NCI-H524 treated with DMSO at 0.1 percent for 48 hours (cell line): Measurements from ENCODE around the gene SLC2A6.

ENCODE experiments used
- DNase-seq: peaks from one replicate; lab custom pipeline; 2025; lab: John Stamatoyannopoulos, UW

Gene SLC2A6

DNA sequence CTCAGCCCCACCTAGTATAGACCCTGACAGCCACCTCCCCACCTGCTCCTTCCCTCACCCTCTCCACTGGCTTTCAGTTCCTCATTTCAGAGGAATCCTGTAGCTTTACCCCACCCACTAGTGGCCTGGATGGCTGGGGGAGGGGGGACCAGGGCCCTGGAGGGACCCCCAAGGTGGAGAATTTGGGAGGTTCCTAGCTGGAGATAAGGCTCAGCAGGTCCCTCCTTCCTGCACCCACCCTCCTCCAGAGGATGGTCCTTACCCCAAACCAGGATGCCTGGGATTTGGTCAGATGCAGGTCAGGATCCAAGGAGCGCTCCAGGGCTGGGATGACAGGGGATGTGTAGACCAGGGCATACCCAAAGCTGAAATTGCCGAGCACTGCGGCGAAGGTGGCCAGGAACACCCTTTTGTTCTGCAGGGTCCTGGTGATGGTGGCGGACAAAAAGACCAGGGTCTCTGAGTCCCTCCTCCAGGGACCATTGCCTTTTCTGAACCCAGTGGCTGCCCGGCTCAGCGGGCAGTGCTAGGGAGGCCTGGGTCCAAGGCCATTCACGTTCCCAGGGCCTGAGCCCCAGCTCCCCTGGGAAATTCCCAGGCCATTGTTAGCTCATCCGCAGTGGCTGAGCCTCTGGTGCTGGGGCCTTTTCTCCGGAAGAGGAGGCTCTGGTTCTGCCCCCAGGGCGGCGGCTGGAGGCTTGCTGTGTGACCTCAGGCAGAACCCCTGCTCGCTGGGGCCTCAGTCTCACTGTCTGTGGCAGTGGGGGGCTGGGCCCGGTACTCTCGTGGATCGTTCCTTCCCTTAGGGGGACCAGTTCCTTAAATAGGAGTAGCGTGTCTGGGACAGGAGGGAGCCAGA, 678 bp downstream of the SLC2A6 start:
- no peak for DNase-seq

DNA sequence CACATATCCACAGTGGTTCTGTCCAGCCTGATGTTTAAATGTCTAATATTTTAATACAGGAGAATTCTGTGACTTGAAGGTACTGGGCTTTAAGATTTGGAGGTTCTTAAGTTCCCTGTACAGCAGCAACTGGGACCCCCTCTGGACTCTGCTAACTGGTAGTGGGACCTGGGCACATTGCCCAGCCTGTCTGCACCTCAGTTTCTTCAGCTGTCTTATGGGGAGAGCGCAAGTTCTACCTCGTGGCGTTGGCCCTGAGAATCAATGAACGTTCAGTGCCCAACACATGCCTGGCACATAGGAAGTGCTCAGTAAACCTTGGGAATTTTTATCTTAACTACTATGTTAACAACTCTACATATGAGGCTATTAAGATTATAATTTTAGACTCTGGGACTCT, 1.4 kb downstream of the SLC2A6 start:
- DNase-seq = no peak

DNA sequence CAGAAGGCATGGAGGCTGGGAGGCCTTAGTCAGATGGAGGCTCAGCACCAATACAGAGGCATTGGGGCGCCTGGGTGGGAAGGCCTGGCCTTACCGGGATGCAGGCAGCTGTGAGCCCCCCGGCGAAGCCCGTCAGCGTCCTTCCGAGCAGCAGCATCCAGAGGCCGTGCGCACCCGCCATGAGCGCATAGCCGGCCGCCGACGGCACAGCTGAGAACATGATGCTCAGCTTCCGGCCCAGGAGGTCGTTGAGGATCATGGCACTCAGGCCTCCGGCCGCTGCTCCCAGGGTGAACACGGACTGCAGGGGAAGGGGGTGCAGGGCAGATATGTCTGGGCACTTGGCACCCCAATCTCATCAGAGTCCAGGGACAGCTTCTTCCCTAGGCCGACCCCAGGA, 2.0 kb downstream of the SLC2A6 start:
- DNase-seq = no peak

DNA sequence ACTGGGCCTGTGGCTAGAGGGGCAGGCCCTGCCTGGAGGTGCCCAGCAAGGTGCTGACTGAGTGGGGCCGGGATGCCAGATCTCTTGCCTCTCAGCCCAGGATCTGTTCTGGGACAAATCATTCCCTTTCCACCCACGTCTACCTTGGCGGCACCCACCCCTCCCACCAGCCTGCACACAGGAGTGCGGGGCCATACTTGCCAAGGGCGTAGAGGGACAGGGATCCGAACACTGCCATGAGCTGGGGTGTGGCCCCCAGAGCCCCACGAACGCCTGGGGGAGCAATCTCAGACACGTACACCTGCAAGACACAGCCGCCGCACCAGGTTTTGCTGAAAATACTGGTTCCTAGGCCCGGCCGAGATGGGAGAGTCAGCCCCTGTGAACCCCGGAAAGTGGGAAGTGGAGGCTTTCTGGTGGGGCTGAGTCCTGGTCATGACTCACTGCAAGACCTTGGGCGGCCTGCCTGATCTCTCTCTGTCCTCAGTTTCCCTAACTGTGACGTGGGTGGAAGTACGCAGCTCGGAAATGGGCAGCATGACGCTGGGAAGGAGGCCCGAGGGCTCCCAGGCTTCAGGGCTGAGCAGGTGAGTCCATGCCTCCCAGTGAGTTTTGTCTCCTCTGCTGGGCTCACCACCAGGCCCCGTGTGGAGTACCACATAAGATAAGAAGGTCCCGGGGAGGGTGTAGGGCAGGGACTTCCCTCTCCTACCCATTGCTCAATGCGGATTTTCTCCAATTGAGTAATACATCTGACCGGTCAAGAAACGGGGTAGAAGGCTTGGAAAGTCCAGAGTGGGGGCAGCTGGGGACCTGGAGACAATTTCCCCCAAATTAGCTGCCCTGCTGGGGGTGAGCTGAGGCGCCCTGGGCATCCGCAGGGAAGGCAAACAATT, 2.6 kb downstream of the SLC2A6 start:
- no peak for DNase-seq

DNA sequence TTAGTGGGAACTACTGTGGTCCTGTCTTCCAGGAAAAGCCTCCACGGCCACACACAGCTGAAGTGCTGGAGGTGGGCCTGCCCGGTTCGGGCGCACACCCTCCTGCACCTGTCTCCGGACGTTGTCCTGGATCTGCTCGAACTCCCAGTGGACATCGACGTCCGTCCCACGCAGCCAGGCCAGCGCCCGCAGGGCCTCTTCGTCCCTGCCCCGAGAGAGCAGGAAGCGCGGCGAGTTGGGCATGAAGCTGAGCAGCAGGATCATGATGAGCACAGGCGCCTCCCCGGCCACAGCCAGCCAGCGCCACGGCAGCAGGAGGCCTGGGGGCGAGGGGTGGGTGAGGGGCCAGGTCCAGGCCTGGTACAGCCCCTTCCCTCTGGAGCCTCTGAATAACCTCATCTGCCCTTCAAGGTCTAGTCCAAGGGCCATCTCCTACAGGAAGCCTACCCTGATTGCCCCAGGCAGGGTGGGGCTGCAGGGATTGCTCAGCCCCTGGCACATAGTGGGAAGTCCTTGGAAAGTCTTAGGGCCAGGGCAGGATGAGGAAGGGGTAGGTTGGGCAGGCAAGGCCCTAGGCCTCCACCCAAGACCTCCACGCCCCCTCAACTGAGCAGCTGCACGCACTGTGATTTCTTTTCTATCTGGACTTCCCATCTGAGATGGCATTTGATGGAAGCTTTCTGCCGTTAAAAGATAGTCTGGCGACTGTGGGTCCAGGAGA, 3.4 kb downstream of the SLC2A6 start:
- DNase-seq = no peak

DNA sequence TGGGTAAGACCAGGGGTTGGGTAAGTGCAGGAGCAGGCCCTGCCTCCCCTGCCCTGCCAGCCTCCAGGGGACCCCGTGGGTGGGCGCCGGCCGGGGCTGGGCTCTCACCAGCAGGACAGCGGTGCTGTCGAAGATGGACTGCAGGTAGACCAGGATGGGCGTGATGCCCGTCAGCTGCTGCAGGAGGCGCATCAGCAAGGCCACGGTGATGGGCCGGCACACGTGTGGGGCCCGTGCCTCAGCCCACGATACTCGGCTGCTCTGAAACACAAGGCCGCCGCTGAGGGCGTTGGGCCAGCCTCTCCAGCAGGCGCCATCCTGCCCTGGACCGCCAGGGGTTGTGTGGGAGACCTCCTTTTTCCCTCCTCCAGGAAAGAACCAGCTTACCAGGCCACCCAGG, 4.0 kb downstream of the SLC2A6 start:
- no peak for DNase-seq

DNA sequence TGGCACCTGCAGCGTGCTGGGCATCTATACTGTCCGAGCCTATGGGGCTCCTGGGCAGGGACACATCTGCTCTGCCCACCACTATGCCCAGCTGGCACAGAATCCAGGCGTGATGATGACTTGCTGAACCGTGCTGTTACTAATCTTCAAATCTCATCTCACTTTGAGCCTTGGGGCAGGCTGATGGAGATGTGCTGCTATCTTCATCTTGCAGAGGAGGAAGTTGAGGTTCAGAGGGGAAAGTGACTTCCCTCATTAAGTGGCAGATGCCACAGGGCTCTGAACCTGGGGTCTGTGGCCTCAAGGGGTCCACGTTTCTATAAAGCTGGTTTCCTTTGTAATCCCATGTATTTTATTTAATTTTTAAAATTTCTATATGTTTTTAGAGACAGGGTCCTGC, 4.7 kb downstream of the SLC2A6 start:
- DNase-seq = no peak

DNA sequence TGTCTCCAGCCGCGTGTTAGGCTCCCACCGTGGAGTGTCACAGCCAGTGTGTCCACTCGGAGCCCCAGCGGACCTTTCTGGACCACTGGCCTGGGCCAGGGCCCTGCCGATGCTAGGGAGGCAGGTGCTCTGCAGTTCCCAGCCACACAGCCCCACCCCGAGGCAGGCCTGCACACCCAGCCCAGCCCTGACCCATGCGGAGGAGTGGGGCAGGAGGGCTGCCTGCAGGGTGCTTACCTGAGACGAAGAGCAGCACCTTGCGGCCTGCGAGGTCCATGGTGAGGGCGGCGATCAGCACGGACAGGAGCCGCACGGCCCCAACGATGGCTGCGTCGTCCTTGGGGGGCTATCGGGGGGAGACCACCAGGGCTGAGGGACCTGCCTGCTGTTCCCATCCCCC, 5.2 kb downstream of the SLC2A6 start:
- DNase-seq = no peak

DNA sequence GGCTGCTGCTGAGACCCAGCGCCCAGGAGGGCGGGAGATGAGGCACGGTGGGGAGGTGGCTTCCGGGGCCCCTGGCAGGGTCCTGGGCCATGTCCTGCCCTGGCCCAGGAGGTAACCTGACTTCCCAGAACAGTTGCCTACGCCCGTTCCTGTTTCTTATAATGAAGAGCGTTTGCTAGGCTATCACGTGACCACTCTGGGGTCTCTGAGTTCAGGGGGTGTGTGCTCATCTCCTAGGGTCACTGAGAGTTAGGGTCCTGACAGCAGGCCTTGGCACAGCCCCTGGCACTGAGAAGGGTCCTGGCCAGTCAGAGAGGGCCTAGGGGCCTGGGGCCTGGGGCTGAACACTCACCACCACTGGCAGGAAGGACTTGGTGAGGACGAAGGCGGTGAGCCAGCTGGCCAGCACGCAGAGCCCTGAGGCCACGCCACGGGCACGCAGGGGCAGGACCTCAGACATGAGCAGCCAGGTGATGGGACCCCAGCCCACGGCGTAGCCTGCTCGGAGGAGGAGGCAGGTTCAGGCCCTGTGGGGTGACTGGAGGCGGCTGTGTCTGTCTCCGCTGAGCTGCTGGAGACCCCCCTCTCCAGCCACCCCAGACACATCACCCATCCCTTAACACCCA, 6.0 kb downstream of the SLC2A6 start:
- DNase-seq = no peak

DNA sequence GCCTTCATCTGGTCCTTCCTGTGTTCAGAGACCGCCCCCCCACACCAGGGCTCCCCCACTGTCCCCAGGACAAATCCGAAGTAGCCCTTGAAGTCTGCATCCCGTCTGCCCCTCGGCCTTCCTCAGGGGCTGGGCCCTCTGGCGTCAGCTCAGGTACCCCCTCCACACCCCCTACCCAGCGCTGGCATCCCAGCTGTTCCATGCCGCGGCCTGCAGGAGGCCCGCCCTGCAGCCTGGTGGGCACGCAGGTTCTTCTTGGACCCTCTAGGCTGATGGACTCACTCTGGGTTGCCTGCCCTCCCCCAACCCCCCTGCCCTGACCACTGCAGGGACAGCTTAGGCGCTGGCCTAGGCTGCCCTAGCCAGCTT, 6.6 kb downstream of the SLC2A6 start:
- no peak for DNase-seq

DNA sequence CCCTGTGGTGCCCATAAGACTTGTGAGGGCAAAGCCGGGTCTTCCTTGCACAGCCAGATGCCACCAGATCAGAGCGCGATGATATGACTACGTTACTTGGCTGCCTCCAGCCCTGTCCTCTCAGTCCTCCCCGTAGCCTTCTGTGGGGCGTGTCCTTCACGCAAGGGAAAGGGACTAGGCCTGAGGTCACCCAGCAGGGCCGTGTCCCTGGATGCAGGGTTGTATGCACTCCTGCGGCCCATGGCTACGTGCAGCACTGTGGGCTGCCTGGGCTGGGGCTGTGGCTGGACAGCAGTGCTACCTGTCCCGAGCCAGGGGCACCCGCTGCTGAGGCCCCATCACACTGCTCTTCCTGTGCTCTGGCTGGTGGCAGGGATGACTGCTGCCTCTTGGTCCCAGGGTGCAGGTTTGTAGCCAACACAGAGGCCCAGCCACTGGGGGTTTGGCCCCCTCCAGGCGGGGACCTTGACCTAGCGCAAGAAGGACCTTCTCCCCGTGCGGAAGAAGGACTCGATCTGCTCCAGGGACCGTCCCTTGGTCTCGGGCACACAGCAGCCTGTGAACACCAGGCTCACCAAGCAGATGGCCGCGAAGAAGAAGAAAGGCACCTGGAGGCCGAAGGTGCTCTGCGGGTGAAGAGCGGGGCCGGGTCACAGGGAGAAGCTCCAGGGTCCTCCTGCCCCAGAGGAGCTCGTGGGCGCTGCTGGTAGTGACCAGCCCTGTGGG, 7.2 kb downstream of the SLC2A6 start:
- no peak for DNase-seq

DNA sequence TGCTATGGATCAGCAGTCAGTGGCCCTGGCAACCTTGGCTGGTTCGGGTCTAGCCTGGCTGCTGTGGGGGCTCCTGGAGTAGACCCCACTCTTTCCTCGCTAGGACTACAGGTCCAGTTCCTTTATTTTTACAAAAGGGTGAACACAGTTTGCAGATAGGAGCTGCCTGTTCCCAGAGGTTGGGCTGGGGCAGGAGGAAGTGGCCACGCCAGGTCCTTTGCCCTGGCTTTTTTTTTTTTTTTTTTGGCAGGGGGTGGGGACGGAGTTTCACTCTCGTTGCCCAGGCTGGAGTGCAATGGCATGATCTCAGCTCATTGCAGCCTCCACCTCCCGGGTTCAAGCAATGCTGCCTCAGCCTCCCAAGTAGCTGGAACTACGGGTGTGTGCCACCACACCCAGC, 7.9 kb downstream of the SLC2A6 start:
- DNase-seq = no peak

DNA sequence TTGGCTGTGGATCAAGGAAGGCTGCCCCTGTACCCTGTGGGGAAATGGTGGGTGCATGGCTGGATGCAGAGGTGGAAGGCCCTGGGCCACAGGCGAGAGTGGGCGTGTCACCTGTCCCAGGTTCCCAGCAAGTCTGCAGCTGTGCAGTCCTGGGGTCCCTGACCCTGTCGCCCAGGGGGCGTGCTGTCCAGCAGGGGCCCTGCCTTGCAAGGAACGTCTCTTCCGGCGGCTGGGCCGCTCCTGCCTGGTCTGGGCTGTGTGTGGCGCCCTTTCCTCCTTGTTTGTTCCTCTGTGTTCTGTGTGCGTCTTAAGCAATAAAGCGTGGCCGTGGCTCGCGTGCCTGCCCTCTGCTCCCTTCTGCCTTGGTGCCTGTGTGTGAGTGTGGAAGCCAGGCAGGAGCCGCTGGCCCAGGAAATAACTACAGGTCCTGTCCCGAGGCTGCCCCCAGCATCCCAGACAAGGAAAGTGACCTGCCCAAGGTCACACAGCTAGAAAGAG, 8.4 kb downstream of the SLC2A6 start:
- no peak for DNase-seq

DNA sequence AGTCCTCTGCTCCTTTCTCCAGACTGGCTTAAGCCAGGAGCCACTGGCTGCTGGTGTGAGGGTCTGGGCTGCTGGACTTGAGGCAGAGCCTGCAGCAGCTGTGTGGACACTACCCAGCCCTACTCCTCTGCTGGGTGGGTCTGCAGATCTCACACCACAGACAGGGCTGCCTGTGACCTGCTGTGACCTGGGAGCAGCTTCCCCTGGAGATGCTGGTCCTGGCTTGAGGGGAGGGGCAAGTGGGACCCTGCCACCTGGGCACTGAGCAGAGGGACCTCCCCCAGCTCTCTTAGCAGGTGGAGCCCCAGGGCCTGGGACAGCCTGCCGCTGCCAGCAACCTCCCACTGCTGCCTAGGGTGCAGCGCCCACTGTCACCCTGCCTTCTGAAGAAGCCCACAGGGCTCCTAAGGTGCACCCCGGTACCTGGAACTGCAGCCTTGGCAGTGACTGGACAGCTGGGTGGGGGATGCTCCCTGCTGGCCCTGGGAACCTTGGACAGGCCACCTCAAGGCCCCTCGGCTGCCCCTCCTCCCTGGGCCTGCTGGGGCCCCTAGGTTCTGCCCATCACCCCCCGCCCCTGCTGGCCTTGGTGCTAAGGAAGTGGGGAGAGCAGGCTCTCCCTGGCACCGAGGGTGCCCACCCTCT, 10.0 kb downstream of the SLC2A6 start:
- DNase-seq = no peak

DNA sequence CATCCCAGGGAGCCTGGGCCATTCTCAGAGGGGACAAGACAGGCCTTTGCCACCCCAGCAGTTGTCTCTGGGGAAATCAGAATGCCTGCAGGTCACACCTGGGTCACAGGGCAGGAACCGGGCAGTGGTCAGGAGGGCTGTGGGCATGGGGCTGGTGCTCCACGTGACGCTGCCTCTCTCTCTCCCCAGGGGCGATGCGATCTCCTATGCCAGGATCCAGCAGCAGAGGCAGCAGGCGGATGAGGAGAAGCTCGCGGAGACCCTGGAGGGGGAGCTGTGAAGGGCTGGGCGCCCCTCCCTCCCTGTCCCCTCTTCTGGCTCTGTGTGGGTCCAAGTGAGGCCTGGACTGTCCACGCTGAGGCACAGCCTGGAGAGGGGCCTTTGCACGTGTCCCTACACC, 10.5 kb downstream of the SLC2A6 start:
- DNase-seq = no peak

DNA sequence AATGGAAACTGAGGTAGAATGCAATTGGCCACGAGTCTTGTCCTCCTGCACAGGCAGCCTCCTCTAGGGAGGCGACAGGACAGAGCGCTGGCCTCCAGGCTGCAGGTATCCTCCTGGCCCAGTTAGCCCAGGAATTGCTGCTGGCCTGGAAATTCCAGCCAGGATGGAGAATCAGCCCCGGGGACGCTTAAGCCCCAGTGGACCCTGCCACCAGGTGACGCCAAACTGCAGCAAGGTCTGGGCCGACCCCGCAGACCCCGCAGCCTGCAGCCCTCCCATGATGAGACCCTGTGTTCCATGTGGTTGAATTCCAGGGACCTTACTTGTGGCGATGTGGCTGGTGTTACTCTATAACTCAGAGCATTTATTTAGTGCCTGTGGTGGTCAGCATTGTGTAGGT, 11.8 kb downstream of the SLC2A6 start:
- no peak for DNase-seq

DNA sequence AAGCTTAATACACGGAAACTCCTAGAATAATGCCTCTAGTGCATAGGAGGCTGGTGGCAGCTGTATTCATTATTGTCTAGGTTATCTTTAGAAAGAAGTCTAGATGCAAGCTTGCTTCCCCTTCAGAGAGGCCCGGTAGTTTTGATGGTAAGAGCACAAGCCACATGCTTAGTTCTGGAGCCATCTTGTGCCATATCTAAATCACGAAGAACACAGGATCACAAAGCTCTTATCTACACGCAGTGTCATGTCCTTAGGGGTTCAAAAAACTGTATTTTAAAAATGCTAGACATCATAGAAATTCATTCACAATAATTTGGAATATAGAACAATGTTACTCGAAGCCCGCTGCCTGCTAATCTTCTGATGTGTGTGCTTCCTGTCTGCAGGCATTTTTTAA, 12.9 kb downstream of the SLC2A6 start:
- no peak for DNase-seq

DNA sequence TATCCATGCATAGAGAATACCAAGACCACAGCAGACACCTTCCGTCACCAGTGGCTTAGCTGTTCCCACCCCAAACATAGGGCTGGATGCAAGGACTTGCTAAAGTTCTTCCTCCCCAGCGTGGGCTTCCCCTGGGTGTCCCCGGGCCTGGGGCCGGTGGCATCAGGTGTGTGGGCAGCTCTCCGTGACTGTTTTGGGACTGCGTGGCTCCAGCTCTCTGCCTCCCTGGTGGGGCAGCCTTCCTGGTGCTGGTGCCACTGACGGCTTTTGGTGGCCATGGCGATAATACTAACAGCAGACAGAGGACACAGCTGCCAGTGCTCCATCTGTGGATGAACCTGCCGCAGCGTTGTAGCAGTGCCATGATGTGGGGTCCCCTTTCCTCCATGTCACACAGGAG, 14.3 kb downstream of the SLC2A6 start:
- no peak for DNase-seq

DNA sequence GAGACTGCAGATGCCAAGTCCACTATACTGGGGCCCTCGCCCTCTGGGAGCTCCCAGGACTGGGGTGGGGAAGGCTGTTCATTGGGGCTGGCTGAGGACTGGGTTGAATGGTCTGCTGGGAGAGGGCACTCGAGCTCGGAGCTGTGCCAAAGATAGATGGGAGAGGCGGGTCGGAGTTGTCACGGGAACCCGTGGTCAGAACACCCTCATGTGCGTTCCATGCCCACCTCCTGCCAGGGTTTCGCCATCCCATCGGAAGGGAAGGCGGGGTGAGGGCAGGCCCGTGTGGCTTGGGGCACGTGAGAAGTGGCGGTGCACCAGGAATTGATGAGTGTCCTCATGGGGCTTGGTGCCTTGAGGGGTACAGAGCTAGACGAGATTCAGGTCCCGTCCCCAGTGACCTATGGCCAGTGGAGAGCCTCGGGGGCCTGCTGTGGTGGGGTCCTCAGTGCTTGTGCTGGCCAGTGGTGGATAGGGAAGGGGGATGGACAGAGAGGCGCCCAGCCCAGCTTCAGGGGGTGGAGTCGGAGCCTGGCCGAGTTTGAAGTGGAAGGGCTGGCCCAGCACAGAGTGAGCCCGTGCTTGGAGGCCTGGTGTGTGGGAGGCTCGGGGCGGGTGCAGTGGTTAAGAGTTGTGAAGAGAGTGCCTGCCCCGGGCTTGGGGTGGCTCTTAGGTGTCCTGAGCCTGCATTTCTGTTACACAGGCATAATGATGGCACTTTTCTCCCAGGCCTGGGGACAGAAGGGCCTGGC, 14.9 kb downstream of the SLC2A6 start:
- DNase-seq = no peak

DNA sequence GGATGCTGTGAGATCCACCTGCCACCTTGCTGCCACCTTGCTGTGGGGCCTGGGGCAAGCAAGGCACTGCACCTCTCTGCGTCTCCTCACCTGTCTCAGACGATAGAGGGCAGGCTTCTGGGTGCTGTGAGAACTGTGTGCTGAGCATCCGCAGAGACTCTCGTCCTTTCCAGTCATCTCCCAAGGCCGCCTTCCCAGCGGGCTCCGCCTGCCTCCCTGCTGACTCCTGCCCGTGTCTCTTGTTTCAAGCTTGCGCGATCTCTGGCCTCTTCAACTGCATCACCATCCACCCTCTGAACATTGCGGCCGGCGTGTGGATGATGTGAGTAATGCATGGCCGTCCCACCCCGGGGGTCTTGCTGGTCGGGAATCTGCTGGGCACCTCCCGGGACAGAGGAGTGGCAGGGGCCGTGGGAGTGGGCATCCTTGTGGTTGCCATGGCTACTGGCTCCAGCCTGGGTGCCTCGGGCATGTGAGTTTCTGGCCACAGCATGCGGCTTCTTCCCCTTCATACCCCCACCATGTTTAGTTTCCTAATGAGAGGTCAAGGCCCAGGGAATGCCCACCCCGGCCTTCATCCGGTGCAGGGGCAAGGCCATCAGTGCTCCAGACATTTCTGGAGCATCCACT, 15.6 kb downstream of the SLC2A6 start:
- no peak for DNase-seq
